GM12878 (cell line): ENCODE data around the gene IFNK. TPM values are rescaled to one million over a fixed set of nuclear protein-coding genes. Genes with fewer than 3 reads are reported as not detected.

Source experiments
- ATF7 ChIP-seq: fragments of 450-650 bp; IDR thresholded peaks from 2 replicates; pipeline ENCODE4 v1.6.1; 2016; ENCODE audit warnings: low read depth, mild to moderate bottlenecking
- BACH1 ChIP-seq: fragments of 450-650 bp; IDR thresholded peaks from 2 replicates; pipeline ENCODE4 v1.6.1; 2017; ENCODE audit warnings: mild to moderate bottlenecking, borderline replicate concordance
- CBX5 ChIP-seq: sonication (generic); IDR thresholded peaks from 2 replicates; pipeline ENCODE4 v1.6.1; 2016; ENCODE audit warnings: low read depth, moderate library complexity, mild to moderate bottlenecking, inconsistent platforms
- CEBPB ChIP-seq, 2 experiments: fragments of 150-350 bp in 1 of 2; IDR thresholded peaks; 2 replicates each; pipeline ENCODE4 v1.6.1; 2012 to 2014; ENCODE audit warnings: low read depth in 2 of 2, low read length in 2 of 2, borderline replicate concordance in 1 of 2, inconsistent platforms in 1 of 2
- CHD2 ChIP-seq: IDR thresholded peaks from 2 replicates; pipeline ENCODE4 v1.6.1; 2011; ENCODE audit warnings: low read depth, low read length, improper control_type of control experiment, borderline replicate concordance
- CREM ChIP-seq: IDR thresholded peaks from 2 replicates; pipeline ENCODE4 v1.6.1; 2014; ENCODE audit warnings: antibody characterized with exemption, low read depth
- ETV6 ChIP-seq, 2 experiments: fragments of 450-650 bp in 1 of 2; IDR thresholded peaks in 1 of 2; conservative IDR thresholded peaks in 1 of 2; 2 replicates each; pipeline ENCODE4 v1.6.1; 2014; ENCODE audit warnings: antibody characterized with exemption in 1 of 2, borderline replicate concordance in 1 of 2, low read depth in 1 of 2, mild to moderate bottlenecking in 1 of 2, moderate library complexity in 1 of 2
- HCFC1 ChIP-seq: fragments of 150-350 bp; IDR thresholded peaks from 2 replicates; pipeline ENCODE4 v1.6.1; 2014; ENCODE audit warnings: low read length
- MEF2A ChIP-seq: IDR thresholded peaks from 2 replicates; pipeline ENCODE4 v1.6.1; 2011; ENCODE audit warnings: low read depth, mild to moderate bottlenecking, low read length, moderate library complexity; ENCODE audit not compliant: insufficient read depth
- MTA2 ChIP-seq: fragments of 450-650 bp; IDR thresholded peaks from 2 replicates; pipeline ENCODE4 v1.6.1; 2016; ENCODE audit warnings: low read depth, mild to moderate bottlenecking, moderate library complexity
- MYC ChIP-seq: IDR thresholded peaks from 2 replicates; pipeline ENCODE4 v1.6.1; 2011; ENCODE audit warnings: mild to moderate bottlenecking, low read length, moderate library complexity, inconsistent platforms; ENCODE audit not compliant: insufficient read depth, insufficient replicate concordance, insufficient read length, severe bottlenecking
- NR2C1 ChIP-seq: fragments of 450-650 bp; IDR thresholded peaks from 2 replicates; pipeline ENCODE4 v1.6.1; 2017; ENCODE audit warnings: antibody characterized with exemption, mild to moderate bottlenecking, moderate library complexity
- RAD21 ChIP-seq: IDR thresholded peaks from 2 replicates; pipeline ENCODE4 v1.6.1; 2011; ENCODE audit warnings: mild to moderate bottlenecking, low read depth, low read length, moderate library complexity; ENCODE audit not compliant: insufficient read depth
- RBBP5 ChIP-seq: fragments of 200-600 bp; sonication (generic); conservative IDR thresholded peaks from 2 replicates; pipeline ENCODE4 v1.6.1; 2016
- SRF ChIP-seq, 2 experiments: IDR thresholded peaks; 2 replicates each; pipeline ENCODE4 v1.6.1; 2011; ENCODE audit warnings: low read depth in 2 of 2, low read length in 2 of 2, mild to moderate bottlenecking in 1 of 2, moderate library complexity in 1 of 2
- STAT3 ChIP-seq: IDR thresholded peaks from 2 replicates; pipeline ENCODE4 v1.6.1; 2011; ENCODE audit warnings: low read depth, low read length, improper control_type of control experiment
- TCF12 ChIP-seq: IDR thresholded peaks from 2 replicates; pipeline ENCODE4 v1.6.1; 2011; ENCODE audit warnings: low read depth, mild to moderate bottlenecking, low read length
- ZNF384 ChIP-seq: IDR thresholded peaks from 2 replicates; pipeline ENCODE4 v1.6.1; 2012; ENCODE audit warnings: low read depth, mild to moderate bottlenecking, low read length, improper control_type of control experiment, borderline replicate concordance
- ZZZ3 ChIP-seq: IDR thresholded peaks from 2 replicates; pipeline ENCODE4 v1.6.1; 2011; ENCODE audit warnings: low read depth; ENCODE audit not compliant: control insufficient read depth, insufficient read length
- polyA plus RNA-seq, 11 experiments: library from polyadenylated mRNA; depleted of rRNA in 4 of 11; unstranded in 6 of 11; stranded (reverse) in 5 of 11; fragments of >200 nt; fragmentation: Nextera tagmentation in 4 of 11; fragmentation: Illumina TruSeq in 1 of 11; extraction: Ambion mirVana in 4 of 11; extraction: Trizol in 1 of 11; gene quantifications; 1 replicate in 1 of 11; 2 replicates in 10 of 11; pipeline versions ENCODE4 v1.2.1 to v1.2.3, GENCODE V29; 2011 to 2016; ENCODE audit warnings: inconsistent platforms in 2 of 11, missing spikeins in 2 of 11, low read depth in 1 of 11
- total RNA-seq, 4 experiments: library from RNA; depleted of rRNA in 3 of 4; stranded (reverse); fragments of >200 nt in 3 of 4; fragmentation: Illumina TruSeq in 1 of 4; extraction: Trizol in 1 of 4; gene quantifications; 2 replicates each; pipeline versions ENCODE4 v1.2.1 to v1.2.3, GENCODE V29; 2013 to 2021
- TF ChIP-seq, protein P1 (sequence below): IDR thresholded peaks from 2 replicates; pipeline ENCODE4 v1.6.1; 2011; ENCODE audit warnings: low read depth, mild to moderate bottlenecking, low read length, moderate library complexity, borderline replicate concordance; ENCODE audit errors: extremely low read depth
- TF ChIP-seq, protein P2 (sequence below): IDR thresholded peaks from 2 replicates; pipeline ENCODE4 v1.6.1; 2012; ENCODE audit warnings: mild to moderate bottlenecking, low read depth, low read length
- TF ChIP-seq, protein P3 (sequence below): IDR thresholded peaks from 2 replicates; pipeline ENCODE4 v1.6.1; 2012; ENCODE audit warnings: low read depth, low read length, improper control_type of control experiment
- TF ChIP-seq, protein P4 (sequence below): IDR thresholded peaks from 2 replicates; pipeline ENCODE4 v1.6.1; 2011; ENCODE audit warnings: mild to moderate bottlenecking, low read depth, low read length, moderate library complexity; ENCODE audit not compliant: insufficient replicate concordance

Gene IFNK
- total and polyA plus RNA-seq, 10 of the 15 experiments (the other 5 are each of a cell fraction or from before 2014, with no cell fraction given) = 0.06 TPM; not detected in 9

DNA sequence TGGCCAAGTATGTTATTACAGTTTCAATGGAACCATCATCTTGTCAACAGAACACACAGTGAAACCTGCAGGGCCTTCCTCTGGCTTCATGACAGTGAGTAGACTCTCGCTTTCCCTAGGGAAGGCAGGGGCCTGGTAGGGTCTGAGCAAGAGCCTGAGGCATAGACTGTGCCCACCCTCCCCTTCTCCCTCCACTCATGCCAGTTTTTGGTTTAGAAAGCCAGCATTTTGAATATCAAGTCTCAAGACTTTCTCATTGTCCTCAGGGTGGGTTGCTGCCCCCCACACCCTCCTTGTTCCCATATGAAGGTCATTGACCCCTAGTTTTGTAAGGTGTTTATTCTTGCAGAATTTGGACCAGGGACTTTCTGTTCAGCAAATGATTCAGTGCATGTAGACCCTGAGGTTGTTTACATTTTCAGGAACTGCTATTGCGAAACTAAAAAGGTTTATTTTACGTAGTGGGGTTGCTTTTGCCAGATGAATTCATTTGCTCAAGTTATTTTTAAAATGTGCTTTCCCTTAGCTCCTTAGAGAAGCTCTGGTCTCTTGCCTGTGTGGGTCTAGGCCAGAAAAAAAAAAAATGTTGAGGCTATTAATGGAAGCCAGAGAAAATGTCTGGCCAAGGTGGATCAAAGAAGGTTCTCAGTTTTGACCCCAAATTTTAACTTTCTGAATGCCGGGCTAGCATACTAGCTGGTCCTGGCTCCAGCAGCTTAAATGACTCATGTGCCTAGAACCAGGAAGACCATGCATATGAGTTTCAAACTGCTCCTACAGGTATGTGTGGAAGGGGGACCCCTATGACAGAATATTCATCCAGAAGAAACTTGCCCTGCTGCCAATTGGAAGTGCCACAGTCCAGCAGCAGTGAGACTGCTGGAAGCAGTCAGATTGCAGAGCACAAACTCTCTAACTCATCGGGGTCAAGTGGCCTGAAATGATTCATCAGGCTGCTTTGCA is 15.7 kb downstream of the IFNK start (continued):
- TF ChIP-seq, protein P1, sequence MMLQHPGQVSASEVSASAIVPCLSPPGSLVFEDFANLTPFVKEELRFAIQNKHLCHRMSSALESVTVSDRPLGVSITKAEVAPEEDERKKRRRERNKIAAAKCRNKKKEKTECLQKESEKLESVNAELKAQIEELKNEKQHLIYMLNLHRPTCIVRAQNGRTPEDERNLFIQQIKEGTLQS = no peak
- TF ChIP-seq CEBPB (IDR thresholded peaks at IDR 0.05; ENCODE audit: borderline replicate concordance in 1 of 2, low read depth in 2 of 2, low read length in 2 of 2) (peak in 1 of 2 experiments; percentile 40; a peak in 1 of 4 replicates), CHD2 (no peak), SRF (IDR thresholded peaks at IDR 0.05; ENCODE audit: low read depth in 2 of 2, low read length in 2 of 2) (no peak), CBX5 (no peak), MYC (no peak), ETV6 (conservative IDR thresholded peaks at IDR 0.05 in 1 of 2, IDR thresholded peaks at IDR 0.05 in 1 of 2; ENCODE audit: borderline replicate concordance in 1 of 2, low read depth in 1 of 2) (no peak), RAD21 (no peak), STAT3 (no peak), RBBP5 (no peak), MEF2A (peak; percentile 74), MTA2 (no peak), NR2C1 (no peak), ATF7 (0 out of 2 replicates have a peak, but pooled peaks have one; percentile 18), HCFC1 (no peak), ZNF384 (peak; percentile 69; the same call in 1 of the 2 replicates), BACH1 (no peak), ZZZ3 (no peak), TCF12 (no peak), CREM (no peak)
- TF ChIP-seq, protein P2, sequence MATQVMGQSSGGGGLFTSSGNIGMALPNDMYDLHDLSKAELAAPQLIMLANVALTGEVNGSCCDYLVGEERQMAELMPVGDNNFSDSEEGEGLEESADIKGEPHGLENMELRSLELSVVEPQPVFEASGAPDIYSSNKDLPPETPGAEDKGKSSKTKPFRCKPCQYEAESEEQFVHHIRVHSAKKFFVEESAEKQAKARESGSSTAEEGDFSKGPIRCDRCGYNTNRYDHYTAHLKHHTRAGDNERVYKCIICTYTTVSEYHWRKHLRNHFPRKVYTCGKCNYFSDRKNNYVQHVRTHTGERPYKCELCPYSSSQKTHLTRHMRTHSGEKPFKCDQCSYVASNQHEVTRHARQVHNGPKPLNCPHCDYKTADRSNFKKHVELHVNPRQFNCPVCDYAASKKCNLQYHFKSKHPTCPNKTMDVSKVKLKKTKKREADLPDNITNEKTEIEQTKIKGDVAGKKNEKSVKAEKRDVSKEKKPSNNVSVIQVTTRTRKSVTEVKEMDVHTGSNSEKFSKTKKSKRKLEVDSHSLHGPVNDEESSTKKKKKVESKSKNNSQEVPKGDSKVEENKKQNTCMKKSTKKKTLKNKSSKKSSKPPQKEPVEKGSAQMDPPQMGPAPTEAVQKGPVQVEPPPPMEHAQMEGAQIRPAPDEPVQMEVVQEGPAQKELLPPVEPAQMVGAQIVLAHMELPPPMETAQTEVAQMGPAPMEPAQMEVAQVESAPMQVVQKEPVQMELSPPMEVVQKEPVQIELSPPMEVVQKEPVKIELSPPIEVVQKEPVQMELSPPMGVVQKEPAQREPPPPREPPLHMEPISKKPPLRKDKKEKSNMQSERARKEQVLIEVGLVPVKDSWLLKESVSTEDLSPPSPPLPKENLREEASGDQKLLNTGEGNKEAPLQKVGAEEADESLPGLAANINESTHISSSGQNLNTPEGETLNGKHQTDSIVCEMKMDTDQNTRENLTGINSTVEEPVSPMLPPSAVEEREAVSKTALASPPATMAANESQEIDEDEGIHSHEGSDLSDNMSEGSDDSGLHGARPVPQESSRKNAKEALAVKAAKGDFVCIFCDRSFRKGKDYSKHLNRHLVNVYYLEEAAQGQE = no peak
- TF ChIP-seq, protein P3, sequence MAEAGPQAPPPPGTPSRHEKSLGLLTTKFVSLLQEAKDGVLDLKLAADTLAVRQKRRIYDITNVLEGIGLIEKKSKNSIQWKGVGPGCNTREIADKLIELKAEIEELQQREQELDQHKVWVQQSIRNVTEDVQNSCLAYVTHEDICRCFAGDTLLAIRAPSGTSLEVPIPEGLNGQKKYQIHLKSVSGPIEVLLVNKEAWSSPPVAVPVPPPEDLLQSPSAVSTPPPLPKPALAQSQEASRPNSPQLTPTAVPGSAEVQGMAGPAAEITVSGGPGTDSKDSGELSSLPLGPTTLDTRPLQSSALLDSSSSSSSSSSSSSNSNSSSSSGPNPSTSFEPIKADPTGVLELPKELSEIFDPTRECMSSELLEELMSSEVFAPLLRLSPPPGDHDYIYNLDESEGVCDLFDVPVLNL = no peak
- TF ChIP-seq, protein P4, sequence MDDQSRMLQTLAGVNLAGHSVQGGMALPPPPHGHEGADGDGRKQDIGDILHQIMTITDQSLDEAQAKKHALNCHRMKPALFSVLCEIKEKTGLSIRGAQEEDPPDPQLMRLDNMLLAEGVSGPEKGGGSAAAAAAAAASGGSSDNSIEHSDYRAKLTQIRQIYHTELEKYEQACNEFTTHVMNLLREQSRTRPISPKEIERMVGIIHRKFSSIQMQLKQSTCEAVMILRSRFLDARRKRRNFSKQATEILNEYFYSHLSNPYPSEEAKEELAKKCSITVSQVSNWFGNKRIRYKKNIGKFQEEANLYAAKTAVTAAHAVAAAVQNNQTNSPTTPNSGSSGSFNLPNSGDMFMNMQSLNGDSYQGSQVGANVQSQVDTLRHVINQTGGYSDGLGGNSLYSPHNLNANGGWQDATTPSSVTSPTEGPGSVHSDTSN = no peak
- TF ChIP-seq, all 136 proteins: peak for 15
